ENCODE measurements around the gene STYXL1.
"Not testable (repeated sequence)": the region's sequence is repeated elsewhere in the genome, so short reads cannot be mapped to it uniquely, and the experiment has no call there.

The STYXL1 gene

DNA sequence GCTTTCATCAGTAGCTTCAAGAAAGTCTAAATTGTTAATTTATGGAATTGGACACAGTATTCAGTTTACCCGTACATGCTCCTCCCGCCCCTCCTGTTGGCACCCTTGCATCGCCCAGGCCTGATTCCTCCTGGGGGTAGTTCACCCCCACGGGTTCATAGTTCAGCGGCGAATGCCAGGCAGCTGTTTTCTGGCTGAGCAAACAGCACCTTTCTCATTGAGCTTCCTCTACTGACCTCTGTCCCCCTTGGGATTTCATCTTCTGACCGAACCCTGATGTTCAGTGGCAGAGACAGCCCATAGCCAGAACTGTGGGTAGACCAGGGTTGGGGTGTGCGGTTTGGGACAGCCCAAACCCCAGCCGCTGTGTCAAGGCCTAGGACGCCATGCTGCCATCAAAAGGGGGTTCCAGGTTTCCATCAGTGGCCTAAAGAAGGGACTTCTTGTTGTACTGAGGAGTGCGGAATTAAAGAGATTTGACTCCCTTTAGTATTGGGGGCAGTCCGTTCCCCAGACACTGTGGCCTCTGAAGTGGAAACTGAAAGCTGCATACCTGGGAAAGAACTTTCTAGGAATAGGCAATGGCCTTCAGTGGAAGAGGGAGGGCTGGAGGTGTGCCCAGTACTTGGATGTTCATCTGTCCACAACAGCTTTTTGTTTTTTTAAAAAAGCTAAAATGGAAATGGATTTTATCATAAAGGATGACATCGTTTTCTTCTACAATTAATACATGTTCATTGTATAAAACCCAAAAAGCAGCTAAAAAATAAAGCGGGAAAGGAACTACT, 19.1 kb upstream of the STYXL1 start:
- intact Hi-C loops (cut with DNase I) = no loop called here
- no peak for DNase-seq

DNA sequence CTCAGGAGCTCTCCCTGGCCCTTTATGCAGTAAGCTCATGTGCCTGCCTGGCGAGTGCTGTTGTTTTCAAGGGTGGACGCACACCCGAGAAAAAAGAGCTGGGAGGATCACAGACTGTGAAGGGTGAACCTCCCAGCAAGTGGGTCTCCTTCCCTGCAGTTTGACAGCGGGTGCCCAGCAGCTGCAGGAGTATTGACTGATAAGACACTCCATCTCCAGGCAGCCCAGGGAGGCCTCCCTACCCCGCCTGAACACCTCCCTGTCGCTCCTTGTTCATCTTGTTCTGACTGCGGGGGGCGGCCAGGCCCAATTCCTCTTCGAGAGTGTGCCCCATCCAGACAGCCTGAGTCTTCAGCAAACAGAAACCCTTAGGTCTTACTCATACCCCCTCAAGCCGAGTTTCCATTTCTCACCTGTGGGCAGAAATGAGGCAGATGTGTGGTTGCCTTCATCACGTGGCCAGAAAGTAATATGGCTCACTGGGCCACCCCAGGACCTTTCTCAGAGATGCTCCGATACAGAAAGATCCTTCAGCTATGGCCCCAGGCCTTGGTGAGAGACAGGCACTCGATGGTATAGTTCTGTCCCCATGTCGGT, 17.3 kb upstream of the STYXL1 start:
- intact Hi-C loops (cut with DNase I) = no loop called here
- DNase-seq = no peak

DNA sequence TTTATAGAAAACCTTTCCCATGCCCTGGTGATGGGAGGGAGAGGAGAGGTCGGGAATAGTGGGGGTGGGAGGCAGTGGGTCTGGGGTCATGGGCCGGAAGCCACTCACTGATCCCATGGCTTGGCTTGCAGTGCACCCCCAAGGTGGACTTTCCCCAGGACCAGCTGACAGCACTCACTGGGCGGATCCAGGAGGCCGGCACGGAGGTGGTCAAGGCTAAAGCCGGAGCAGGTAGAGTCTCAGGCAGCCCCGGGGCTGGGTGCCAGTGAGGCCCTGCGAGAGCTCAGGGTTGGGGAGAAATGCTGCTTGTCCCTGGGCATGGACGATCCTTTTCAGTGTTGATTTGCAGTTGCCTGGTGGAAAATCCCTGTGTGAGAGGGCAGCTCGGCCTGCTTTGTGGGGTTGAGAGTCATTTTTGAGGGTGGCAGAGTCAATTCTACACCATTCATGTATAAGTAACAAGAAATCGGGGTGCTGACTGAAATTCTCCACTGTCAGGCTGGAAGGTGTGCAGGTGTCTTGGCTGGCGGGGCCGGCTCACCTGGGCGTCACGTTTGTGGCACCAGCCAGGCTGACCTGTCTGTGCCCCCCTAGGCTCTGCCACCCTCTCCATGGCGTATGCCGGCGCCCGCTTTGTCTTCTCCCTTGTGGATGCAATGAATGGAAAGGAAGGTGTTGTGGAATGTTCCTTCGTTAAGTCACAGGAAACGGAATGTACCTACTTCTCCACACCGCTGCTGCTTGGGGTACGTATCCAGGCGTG, 16.6 kb upstream of the STYXL1 start:
- intact Hi-C loops (cut with DNase I) = no loop called here
- peak in 1 of 10 donors; percentile 77 for DNase-seq

DNA sequence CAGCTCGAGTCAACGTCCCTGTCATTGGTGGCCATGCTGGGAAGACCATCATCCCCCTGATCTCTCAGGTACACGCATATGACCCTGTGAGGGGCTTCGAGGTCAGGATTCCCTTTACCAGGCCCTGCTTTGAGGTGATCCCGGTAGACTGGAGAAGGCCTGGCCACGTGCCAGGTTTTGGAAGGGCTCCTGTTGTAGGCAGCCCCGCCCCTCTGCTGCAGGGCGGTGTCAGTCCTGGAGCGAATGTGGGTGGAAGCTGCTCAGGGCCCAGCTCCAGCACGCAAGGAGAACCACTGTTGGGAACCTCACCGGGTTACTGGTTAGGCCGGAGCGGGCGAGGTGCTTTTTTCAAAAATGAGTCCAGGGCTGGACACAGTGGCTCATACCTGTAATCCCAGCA, 15.7 kb upstream of the STYXL1 start:
- intact Hi-C loops (cut with DNase I) = no loop called here
- DNase-seq = peak in 2 of 10 donors; percentile 27 to 85

DNA sequence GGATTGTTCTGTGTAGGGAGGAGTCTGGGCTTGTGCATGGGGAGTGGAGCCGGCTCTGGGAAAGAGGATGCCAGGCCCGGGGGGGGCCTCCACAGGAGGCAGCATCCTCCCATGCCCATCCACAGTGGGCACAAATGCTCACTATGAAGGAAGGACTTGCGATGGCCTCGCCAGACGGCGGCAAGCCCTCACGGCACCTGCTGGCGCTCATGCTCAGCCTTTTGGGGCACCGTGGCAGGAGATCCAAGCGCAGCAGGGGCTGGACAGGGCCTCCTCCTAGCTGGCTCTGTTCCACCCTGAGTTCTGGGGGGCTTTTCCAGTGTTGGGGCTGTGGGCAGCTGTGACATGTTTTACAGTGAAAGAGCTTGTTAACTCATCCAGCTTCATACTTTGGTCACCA, 15.3 kb upstream of the STYXL1 start:
- peak in 1 of 10 donors; percentile 70 for DNase-seq
- intact Hi-C loops (cut with DNase I) = no loop called here

DNA sequence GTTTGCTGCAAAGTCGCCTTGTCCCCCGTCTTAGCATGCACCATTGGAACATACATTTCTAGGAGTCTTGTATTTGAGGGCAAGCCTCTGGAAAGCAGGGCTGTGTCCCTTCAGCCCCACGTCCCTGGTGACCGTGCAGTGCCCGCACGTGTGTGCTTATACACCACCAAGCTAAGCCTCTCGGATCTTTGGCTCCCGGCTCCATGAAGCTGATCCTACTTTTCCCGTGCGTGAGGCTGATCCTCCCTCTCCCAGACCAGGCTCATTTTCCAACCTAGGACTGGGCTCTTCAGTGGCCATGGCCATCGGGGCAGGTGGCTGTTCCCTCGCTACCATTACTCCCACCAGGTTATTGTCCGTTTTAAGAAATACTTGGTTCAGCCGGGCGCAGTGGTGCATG, 14.5 kb upstream of the STYXL1 start:
- intact Hi-C loops (cut with DNase I) = no loop called here
- DNase-seq = peak in 1 of 10 donors; percentile 54

DNA sequence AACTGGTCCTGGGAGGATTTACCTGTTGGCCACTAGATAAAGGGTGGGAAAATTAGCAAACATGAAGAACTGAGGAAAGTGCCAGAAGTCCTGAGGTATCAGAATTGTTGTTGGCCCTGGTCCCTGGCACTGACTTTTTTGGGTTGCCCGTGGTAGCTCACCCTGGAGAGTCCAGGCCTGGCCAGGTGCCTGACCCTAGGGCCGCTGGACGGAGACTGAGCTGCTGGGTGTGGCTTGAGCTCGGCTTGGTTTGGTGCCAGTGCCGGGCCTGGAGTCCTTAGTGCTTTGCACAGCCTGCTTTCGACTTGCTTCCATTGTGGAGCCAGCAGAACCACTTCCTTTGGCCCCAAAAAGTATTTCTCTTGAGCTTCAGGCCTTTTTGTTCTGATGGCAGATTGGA, 13.0 kb upstream of the STYXL1 start:
- DNase-seq = peak in 2 of 10 donors; percentile 81 to 83
- intact Hi-C loops (cut with DNase I) = no loop called here

DNA sequence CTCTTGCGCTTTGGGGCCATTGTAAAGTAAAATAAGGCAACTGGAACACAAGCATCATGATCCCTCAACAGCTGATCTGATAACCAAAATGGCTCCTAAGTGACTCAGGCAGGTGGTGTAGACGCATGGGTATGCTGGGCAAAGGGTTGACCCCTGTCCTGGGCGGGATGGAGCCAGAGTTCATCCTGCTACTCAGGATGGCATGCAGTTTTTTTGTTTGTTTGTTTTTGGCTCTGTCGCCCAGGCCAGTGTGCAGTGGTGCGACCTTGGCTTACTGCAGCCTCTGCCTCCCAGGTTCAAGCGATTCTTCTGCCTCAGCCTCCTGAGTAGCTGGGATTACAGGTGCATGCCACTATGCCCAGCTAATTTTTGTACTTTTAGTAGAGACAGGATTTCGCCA, 10.9 kb upstream of the STYXL1 start:
- DNase-seq = peak in 1 of 10 donors; percentile 5
- intact Hi-C loops (cut with DNase I) = not testable (repeated sequence)

DNA sequence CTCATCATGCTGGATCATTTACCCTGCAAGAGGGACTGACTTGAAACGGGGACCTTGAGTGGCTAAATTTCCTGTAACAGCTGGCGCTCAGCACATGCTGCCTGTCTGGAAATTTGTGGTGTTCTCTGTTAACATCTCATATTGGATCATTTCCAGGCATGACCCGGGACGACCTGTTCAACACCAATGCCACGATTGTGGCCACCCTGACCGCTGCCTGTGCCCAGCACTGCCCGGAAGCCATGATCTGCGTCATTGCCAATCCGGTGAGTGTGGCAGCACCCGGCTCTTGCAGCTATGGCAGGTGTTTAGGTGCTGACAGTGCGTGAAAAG, 10.0 kb upstream of the STYXL1 start:
- DNase-seq = peak in 1 of 10 donors; percentile 75
- intact Hi-C loops (cut with DNase I) = no loop called here

DNA sequence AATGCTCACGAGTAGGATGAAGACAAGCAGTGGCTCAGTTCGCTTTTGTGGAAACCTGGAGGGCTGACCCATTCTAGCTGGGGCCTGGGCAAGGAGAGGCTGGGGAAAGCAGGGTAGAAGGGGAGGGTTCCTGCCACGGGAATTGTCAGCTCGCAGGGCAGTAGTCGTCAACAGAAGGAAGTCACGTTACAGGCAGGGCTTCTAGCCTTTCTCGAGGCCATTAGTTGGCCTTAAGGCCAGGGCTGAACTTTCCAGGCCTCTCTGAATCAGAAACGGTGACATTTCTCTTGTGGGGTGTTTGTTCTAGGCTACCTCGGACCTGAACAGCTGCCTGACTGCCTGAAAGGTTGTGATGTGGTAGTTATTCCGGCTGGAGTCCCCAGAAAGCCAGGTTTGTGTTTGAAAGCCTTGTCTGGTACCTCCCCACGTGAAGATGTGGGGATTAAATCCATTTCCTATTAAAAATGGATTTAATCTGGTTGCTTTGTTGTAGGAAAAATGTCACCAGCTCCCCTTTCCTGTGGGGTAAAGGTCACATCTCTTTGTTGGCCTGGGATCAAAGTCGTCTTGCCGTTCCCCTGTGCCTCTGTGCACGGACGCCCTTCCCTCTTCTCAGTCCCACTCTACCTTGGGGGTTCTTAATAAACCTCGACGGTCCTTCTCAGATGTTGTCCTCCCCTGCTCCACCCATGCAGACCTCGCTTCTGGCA, 9.5 kb upstream of the STYXL1 start:
- intact Hi-C loops (cut with DNase I) = no loop called here

DNA sequence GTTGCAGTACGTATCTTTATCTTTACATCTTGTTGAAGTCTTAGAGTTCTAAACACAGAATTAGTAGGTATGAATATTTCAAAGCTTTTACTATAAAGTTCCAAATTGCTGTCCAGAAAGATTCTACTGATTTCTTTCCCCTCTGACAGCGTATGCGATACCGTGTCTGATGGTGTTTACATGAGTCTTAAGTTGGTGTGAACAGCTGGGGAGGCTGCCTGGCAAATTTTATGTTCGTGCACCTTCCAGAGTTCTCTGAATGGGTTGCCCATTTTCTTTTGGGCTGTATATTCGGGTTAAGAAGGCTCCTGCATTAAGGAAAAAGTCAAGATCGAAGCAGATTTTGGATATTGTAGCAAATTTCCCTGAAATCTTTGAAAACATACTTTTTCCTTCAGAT, 8.4 kb upstream of the STYXL1 start:
- intact Hi-C loops (cut with DNase I) = no loop called here
- DNase-seq = no peak

More for the DNA sequence above, 9.5 kb upstream of the STYXL1 start:
- DNase-seq = peak in 1 of 10 donors; percentile 10

DNA sequence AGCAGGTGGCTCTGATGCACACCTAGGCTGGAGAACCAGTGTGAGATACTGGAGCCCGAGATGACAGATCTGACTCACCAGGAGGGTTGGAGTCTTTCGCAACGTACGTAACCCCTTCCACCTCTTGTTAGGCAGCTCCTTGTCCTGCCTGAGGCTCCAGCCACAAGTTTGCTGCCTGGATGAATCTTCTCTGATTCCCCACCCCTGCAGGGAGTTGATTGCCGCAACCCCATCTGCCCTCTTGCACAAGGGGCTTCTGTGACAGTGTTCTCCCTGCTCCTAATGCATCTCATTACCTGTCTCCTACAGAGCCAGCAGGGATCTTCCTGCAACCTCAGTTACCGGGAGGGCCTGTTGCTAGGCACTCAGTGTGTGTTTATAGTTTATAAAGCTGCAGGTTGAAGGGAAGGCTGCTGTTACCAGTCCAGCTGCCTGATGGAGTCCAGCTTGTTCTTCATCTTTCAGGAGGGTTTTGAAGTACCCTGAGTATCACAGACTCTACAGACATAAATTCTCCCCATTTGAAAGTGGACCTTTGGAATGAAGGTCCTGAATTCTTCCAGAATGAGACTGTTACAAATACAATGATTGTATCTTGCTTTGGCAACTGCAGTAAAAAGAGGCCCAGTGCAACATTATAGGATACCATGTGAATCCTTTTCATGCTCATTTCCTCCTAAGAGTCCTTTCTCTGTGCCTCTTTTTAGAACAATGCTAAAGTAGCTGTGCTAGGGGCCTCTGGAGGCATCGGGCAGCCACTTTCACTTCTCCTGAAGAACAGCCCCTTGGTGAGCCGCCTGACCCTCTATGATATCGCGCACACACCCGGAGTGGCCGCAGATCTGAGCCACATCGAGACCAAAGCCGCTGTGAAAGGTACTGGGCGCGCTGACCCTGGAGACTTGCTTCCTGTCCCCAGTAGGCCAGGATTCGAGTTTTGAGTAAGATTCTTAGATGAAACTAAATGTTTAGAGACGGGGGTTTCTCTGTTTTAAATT, 6.6 kb upstream of the STYXL1 start:
- peak in 1 of 10 donors; percentile 71 for DNase-seq
- intact Hi-C loops (cut with DNase I) = no loop called here

DNA sequence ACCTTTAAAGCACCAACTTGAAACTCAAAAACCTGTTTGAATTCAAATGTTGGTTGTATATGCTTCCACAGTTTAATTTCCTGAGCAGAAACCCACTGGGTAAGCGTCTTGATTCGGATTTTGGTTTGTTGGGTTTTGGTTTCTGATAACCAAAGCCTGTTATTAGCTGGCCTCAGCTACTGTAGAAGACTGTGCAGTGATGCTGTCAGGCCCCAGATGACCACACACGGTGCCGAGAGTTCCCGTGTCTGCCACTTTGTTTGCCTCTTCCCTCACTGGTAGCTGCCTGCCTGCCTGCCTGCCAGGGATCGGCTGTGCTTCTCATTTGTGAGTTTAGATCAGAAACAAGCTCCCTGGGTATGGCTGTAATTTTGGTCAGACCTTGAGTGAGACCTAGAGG, 5.7 kb upstream of the STYXL1 start:
- DNase-seq = peak in 1 of 10 donors; percentile 14
- intact Hi-C loops (cut with DNase I) = no loop called here

DNA sequence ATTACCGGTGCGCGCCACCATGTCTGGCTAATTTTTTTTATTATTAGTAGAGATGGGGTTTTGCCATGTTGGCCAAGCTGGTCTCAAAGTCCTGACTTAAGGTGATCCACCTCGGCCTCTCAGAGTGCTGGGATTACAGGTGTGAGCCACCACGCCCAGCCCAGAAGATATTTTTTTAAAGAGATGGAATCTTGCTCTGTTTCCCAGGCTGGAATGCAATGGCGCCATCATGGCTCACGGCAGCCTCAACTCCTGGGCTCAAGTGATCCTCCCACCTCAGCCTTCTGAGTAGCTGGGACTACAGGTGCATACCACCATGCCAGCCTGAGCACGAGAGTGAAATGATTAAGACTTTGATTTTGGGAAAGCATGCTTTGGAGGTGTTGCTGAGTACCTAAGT, 4.9 kb upstream of the STYXL1 start:
- DNase-seq = peak in 1 of 10 donors; percentile 32
- intact Hi-C loops (cut with DNase I) = not testable (repeated sequence)

DNA sequence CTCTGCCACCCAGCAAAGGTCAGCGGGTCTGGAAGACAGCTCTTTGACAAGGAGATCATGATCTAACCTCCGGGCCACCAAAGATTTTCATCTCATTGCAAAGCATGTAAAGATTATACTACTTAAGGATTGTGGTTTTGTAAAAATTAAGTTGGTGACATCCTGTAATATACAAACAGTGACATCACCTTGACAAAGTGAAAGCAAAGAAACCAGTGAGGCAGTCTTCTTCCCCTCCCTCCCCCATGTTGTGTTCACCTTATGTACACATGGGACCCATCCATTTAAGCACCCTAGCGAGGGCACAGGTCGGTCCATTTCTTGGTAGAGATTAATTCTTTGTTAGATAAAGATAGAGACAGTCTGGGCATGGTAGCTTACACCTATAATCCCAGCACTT, 4.0 kb upstream of the STYXL1 start:
- peak in 1 of 10 donors; percentile 15 for DNase-seq
- intact Hi-C loops (cut with DNase I) = no loop called here

DNA sequence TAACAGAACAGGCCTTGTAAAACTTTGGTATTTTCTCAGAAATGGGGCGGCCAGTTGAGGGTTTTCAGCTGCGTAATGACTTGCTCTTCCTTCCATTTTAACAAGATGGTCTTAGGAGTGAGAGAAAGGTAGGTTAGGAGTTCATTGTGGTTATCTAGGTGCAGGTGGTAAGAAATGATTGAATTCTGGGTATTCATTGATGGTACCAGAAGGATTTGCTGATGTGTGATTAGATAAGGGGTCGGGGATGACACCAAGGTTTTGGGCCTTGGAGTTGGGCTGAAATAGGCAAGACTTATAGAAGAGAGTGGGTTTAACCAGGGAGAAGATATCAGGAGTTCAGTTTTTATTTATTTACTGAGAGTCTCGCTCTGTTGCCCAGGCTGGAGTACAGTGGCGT, 2.7 kb upstream of the STYXL1 start:
- intact Hi-C loops (cut with DNase I) = no loop called here
- no peak for DNase-seq

DNA sequence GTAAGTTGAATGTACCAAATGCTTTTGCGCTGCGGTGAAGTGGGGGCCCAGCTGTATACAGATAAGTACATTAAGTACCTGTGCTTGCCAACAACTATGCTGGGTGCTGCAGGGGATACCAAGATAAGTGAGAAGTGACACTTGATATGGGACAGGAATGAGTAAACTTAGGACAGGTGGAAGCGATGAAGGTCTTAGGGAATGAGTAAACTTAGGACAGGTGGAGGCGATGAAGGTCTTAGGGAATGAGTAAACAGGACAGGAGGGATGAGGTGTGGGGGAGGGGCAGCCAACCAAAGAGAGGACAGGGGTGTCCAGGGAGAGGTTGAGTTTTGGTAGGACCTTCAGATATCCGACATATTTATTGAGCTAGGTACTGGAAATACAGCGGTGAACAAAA, 1.5 kb upstream of the STYXL1 start:
- DNase-seq = peak in 2 of 10 donors; percentile 15 to 24
- intact Hi-C loops (cut with DNase I) = loop anchor here (10.0 kb wide), 1 partner anchor 54 kb away; the partner anchor contains the start of gene TMEM120A

DNA sequence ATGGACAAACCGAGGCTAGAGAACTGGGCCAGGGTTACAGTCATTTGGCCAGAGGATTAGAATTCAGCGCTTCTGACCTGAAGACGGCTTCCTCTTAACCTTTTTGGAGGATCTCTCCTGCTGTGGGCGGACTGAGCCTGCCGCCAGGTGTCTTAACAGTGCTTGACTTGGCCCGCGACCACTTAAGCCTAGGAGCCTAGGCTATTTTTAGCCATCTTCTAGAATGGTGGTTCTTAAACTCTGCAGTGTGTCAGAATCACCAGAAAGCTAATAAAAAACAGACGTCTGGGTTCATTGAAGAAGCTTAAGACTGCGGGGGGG, 828 bp upstream of the STYXL1 start:
- DNase-seq = peak in 3 of 10 donors; percentile 35 to 71 (median 67)
- intact Hi-C loops (cut with DNase I) = loop anchor here (10.0 kb wide), 1 partner anchor 54 kb away; the partner anchor contains the start of gene TMEM120A

DNA sequence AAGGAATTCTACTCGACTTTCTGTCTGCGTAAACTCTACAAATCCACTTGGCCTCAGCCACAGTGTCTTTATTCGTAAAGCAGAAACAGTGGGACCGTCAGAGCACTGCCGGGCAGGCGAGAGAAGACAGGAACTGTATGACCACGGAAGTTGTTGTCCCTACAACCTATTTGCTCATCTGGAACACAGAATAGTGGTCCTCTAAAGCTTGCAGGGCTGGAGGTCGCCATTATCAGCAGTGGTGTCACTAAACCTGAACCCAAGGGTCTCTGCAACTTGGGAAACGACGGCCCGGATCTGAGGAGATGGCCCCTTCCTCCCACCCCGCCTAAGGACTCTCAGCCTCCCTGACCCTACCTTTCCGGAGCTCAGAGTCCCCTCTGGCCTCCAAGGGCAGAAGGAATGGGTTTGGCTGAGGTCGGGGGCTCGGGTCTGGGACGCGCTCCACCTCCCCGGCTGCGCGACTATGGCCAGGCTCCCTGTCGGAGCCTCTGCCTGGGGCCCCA, 442 bp downstream of the STYXL1 start:
- peak in 1 of 10 donors; percentile 38 for DNase-seq
- intact Hi-C loops (cut with DNase I) = loop anchor here (10.0 kb wide), 1 partner anchor 53 kb away; the partner anchor contains the start of gene TMEM120A

Measured in posterior cingulate gyrus (tissue), 11 donors.